Uterus (tissue), 2 donors: ENCODE data around the gene HIPK2.

ENCODE experiments used
- CTCF ChIP-seq, 4 experiments: fragments of 200-600 bp in 2 of 4; fragments of 450-650 bp in 2 of 4; sonication (generic) in 2 of 4; IDR thresholded peaks; one replicate each; pipeline ENCODE4 v1.5.1; 2016 to 2019; ENCODE audit warnings: antibody characterized with exemption in 4 of 4, mild to moderate bottlenecking in 2 of 4, moderate library complexity in 1 of 4
- POLR2A ChIP-seq, 2 donors: fragments of 450-650 bp; IDR thresholded peaks; one replicate each; pipeline ENCODE4 v1.6.1; 2016; ENCODE audit warnings: antibody characterized with exemption in 2 of 2, mild to moderate bottlenecking in 1 of 2, moderate library complexity in 1 of 2

GRCh38 chr7:139811066-139811465, 33.3 kb upstream of the HIPK2 start:
- TF ChIP-seq CTCF (IDR thresholded peaks at IDR 0.05) (no peak), POLR2A (IDR thresholded peaks at IDR 0.05) (no peak)
